SK-N-SH treated with all-trans-retinoic acid at 6 μM for 48 hours (cell line): ENCODE results near the gene BRAT1.

Experiments
- OSR1 ChIP-seq: fragments of 250-450 bp; sonication (Bioruptor Pico); IDR thresholded peaks from 2 replicates; pipeline ENCODE4 v1.8.0; 2022; ENCODE audit warnings: moderate library complexity, mild to moderate bottlenecking, inconsistent platforms
- TOX ChIP-seq: fragments of 250-450 bp; sonication (Bioruptor Pico); IDR thresholded peaks from 2 replicates; pipeline ENCODE4 v1.8.0; 2021; ENCODE audit warnings: mild to moderate bottlenecking, moderate library complexity, borderline replicate concordance

DNA sequence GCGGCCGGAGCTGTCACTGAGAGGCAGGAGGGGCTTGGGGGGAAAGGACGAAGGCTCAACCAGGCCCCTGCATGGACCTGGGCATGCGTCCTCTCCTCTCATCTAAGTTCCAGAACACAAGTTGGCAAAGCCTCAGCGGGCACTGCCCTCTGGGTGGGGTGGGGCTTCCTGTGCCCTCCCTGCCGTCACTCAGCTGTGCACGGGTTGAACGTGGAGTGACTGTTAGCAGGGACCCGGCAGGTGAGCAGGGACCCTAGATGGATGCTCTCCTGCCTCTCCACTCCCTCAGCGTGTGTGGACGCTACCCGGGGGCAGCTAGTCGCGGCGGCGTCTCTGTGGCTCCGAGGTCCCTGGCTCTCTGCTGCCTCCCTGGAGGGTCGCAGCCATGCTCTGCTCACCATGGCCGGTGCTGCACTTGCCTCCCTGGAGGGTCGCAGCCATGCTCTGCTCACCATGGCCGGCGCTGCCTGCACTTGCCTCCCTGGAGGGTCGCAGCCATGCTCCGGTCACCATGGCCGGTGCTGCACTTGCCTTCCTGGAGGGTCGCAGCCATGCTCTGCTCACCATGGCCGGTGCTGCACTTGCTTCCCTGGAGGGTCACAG is 40.0 kb upstream of the BRAT1 start:
- no peak for TF ChIP-seq OSR1 (CRISPR knock-in tag)
- no peak for TF ChIP-seq TOX (CRISPR knock-in tag)
